HG03342 (cell line): ENCODE results near the gene XPO6.

Experiments used
- ATAC-seq: cut with Tn5 transposase; IDR thresholded peaks from one replicate; pipeline ENCODE4 v1.9.1; 2021; ENCODE audit warnings: mild to moderate bottlenecking, moderate library complexity; ENCODE audit not compliant: unreplicated experiment

The XPO6 gene

DNA sequence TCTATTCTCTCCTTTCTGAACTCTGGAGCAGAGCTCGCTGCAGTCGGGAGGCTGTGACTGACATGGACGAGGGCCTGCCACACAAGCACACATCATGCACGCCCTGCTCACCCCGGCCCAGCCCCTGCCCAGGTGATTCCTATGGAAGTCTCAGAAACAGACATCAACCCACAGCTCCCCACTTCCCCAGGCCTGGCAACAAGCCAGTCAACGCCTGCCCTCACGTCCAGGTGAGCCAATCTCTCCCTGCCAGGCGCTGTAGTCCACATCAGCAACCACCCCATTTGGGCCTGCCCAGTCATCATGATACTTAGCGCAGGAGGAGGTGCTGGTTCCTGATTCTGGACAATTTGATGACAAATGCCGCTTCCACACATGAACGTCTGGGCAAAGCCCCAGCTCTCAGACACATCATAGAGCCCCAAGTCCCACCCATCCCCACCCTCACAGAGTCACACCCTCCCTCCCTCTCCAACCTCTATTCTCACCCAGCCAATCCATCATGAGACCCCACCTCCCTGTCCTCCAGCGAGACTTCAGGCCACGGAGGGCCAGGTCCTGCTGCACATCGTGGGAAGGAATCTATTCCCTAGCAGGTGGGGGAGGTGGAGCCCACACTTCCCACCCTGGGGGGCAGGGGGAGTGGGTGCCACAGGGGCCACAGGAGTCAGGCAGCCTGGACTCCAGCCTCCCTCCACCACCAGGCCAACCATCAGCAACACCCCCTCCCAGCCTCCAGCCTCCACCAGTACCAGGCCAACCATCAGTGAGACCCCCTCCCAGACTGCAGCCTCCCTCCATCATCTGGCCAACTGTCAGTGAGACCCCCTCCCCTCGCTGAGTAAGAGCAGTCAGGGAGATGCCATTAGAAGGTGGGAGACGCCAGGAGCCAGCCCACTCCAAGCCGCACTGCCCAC, 114.5 kb downstream of the XPO6 start:
- ATAC-seq: no peak

DNA sequence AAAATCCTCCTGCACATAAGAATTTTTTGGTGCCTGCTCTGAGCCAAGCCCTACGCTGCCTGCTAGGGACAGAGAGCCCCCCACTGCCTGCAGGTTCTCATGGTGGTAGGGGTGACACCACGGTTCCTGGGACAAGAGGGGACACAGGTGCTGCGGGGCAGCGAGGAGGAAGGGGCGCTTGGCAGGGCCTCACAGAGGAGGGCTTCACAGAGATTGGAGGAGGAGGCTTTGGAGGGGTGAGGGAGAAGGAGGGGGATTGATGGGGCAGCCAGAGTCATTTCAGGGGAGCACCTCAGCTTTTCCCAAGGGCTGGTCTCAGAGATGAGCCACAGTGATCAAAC, 118.4 kb downstream of the XPO6 start:
- no peak for ATAC-seq

- no peak for ATAC-seq
These were observed 118.9 kb downstream of the XPO6 start for GRCh38 chr16:28092721-28093384.

GRCh38 chr16:28091656-28092055, 120.1 kb downstream of the XPO6 start:
- no peak for ATAC-seq

DNA sequence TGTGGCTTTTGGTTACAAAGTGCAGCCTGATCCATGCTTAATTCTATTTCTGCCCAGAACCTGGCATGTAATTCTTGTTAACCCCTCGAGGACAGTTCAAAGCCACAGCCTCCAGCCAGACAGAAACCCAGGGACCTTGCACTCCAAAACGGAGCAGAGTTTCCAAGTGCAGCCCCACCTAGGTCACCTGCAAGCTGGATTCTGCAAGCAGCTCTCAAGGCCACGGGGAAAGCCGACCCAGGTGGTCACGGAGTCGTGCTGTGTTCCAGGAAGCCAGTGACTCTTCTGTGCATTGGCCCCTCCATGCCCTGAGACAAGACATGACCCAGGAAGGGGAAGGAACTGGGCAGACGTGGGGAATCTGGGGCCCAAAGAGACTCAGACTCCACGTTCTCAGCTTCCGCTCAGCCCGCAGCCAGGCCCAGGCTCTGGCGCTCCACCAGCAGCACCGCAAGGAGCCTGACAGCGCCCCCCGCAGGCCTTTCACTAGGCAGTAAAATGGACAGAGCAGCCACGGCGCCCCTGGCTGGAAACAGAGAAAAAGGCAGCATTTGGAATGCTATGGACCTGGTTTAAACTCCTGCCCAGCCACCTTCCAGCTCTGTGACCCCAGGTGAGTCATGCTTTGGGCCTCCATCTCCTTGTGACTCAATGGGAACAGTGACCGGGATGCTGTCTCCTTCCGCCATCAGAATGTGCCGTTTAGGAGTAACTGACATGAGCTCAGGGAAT, 121.0 kb downstream of the XPO6 start:
- no peak for ATAC-seq

DNA sequence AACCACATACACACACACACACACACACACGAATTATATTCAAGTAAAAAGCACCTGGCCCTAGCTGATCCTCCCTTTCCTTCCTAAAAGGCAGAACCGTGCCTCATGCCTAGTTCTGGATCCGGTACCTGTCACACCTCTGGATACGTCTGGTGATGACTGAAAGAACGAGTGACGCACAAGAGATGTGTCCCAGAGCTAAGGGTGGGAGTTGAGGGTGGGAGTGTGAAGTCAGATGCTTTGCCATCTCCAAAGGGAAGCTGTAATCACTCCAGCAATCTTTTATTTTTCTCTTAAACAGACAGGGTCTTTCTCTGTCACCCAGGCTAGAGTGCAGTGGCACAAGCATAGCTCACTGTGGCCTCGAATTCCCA, 121.8 kb downstream of the XPO6 start:
- no peak for ATAC-seq

DNA sequence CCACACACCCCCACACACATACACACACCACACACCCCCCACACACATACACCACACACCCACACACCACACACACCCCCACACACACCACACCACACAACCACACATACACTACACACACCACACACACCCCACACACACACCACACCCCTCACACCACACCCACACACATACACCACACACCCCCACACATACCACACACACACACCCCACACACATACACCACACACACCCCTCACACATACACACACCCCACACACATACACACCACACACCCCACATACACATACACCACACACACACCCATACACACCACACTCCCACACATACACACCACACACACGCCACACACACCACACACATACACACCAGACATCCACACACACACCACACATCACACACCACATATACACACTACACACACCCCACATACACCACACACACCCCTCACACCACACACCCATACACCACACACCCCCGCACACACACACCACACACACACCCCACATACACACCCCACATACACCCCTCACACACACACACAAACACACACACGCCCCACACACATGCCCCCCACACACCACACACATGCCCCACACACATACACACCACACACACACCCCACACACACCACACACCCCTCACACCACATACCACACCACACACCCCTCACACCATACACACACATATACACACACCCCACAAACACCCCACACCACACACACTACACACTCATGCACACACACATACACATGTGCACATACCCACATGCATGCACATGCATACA, 122.4 kb downstream of the XPO6 start:
- no peak for ATAC-seq

GRCh38 chr16:28087675-28088300, 124.0 kb downstream of the XPO6 start:
- no peak for ATAC-seq

DNA sequence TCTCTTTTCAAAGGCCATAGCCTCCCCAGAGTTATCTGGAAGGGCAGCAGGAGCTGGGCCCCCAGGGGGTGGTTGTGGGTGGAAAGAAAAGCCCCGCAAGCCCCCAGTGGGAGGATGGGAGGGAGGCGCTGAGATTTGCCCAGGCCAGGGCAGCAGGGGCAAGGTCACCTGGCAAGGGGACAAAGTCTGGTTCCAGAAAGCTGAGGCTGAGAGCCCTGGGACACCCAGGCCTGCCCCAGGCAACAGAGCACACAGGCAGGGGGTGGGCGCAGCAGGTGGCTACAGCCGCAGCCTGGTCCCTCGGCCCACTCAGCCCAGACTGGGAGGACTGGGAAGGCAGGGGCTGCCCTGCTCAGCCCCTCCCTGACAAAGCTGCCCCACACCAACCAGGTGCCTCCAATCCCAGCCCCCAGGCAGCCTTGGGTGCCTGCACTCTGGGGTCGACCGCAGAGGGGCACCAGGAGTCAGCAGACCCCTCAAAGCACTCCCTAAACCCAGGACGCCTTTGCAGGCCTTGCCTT, 124.6 kb downstream of the XPO6 start:
- no peak for ATAC-seq

- no peak for ATAC-seq
These were observed 125.3 kb downstream of the XPO6 start for GRCh38 chr16:28086186-28087139.

GRCh38 chr16:28085389-28086171, 126.2 kb downstream of the XPO6 start:
- ATAC-seq: no peak

GRCh38 chr16:28084209-28084608, 127.6 kb downstream of the XPO6 start:
- no peak for ATAC-seq

DNA sequence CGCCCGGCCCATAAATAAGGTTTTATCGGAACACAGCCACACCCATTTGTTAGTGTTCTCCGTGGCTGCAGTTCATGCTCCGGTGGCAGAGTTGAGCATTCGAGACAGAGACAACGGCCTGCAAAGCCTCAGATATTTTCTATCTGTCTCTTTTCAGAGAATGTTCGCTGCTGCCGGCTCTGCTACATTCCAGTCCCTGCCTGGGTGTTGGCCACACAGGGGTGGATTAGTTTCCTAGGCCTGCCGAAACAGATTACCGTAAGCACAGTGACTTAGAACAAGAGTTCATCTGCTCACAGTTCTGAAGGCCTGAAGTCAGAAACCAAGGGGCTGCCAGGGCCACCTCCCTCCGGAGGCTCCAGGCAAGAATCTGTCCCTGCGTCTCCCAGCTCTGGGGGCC, 129.1 kb downstream of the XPO6 start:
- ATAC-seq: no peak

- no peak for ATAC-seq
These were observed 130.3 kb downstream of the XPO6 start for GRCh38 chr16:28081391-28081968.

DNA sequence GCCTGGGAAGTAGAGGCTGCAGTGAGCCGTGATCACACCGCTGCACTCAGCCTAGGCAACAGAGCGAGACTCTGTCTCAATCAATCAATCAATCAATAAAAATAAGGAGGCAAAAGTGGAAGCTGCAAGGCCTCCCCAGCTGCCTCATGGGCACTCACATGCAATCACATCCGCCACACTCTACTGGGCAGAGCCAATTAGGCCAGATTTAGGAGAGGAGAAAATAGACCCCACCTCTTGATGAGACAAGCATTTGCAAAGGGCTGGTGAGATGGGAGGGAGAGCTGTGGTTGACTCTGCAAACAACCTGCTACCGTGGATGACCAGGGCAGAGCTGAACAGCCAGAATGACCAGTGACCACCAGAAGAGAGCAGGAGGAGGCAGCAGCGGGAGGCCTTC, 133.5 kb downstream of the XPO6 start:
- no peak for ATAC-seq

DNA sequence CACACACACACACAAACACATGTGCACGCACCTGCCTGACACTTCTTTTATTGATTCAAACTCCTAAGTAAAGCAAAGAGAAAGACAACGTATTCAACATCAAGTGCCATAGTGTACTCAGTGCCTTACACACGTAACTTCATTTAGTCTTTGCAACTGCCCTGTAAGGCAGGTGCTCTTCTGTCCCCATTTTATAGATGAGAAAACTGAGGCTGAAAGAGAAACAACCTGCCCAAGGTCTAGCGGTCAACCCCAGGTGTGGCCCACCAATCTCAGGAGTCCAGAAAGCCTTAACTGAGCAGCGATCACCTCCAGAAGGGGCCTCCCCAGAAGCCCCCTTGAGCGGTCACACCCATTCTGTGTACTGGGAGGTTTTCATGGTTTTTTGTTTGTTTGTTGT, 137.9 kb downstream of the XPO6 start:
- no peak for ATAC-seq

DNA sequence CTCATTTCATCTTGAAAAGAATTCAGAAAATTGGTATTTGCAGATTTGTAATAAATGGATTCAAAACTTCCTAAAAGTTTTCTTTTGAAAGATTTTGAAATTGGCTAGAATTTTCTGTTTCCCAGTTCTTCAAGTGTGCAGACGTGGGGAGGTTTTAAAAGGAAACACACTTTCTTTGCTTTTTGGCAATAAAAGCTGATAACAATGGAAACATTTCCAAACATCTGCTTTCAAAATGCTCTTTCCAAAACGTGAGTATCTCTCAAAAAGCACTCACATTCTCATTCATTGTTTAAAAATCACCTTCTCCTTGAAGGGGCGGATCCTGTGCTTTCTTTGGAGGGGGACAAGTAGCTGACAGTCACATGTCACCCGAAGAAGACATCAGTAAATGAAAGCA, 139.7 kb downstream of the XPO6 start:
- ATAC-seq: no peak
